GM23338 (cell line): Measurements from ENCODE around the gene PSEN2. TPM values are rescaled to one million over a fixed set of nuclear protein-coding genes. Genes with fewer than 3 reads are reported as not detected.

Experiments used
- ATAC-seq: fragments of 200-7000 bp; cut with Tn5 transposase; 3 replicates; pipeline ENCODE4 v1.9.1; 2020
- DNase-seq: peaks from one replicate; pipeline ENCODE4 v3.0.0-alpha.2; 2015; ENCODE audit warnings: low spot score
- H2AFZ ChIP-seq: fragments of 200-600 bp; sonication (generic); 2 replicates; pipeline ENCODE4 v1.8.0; 2016; ENCODE audit warnings: antibody characterized with exemption, mild to moderate bottlenecking, moderate library complexity
- H3F3A ChIP-seq: fragments of 200-600 bp; sonication (generic); replicated peaks from 2 replicates; pipeline ENCODE4 v1.8.0; 2017; ENCODE audit warnings: antibody characterized with exemption, mixed run types, low read depth
- H3K27ac ChIP-seq: fragments of 200-600 bp; sonication (generic); 2 replicates; pipeline ENCODE4 v1.6.1; 2016; ENCODE audit warnings: low read depth
- H3K27me3 ChIP-seq: fragments of 200-600 bp; sonication (generic); 2 replicates; pipeline ENCODE4 v1.8.0; 2016; ENCODE audit warnings: mild to moderate bottlenecking, mixed run types, moderate library complexity; ENCODE audit not compliant: insufficient read depth
- H3K36me3 ChIP-seq: fragments of 200-600 bp; sonication (generic); 2 replicates; pipeline ENCODE4 v1.8.0; 2016; ENCODE audit warnings: mild to moderate bottlenecking; ENCODE audit not compliant: insufficient read depth
- H3K4me1 ChIP-seq: fragments of 200-600 bp; sonication (generic); 2 replicates; pipeline ENCODE4 v1.8.0; 2016; ENCODE audit warnings: mild to moderate bottlenecking, moderate library complexity; ENCODE audit not compliant: insufficient read depth
- H3K4me2 ChIP-seq: fragments of 200-600 bp; sonication (generic); 2 replicates; pipeline ENCODE4 v1.7.1; 2017; ENCODE audit warnings: mixed run types
- H3K4me3 ChIP-seq: fragments of 200-600 bp; sonication (generic); 2 replicates; pipeline ENCODE4 v1.6.1; 2016; ENCODE audit warnings: mixed run types
- H3K79me2 ChIP-seq: fragments of 200-600 bp; sonication (generic); replicated peaks from 2 replicates; pipeline ENCODE4 v1.8.0; 2017; ENCODE audit warnings: mild to moderate bottlenecking; ENCODE audit not compliant: insufficient read depth
- H3K9me2 ChIP-seq: fragments of 200-600 bp; sonication (generic); 2 replicates; pipeline ENCODE4 v1.8.0; 2017; ENCODE audit not compliant: insufficient read depth
- H4K20me1 ChIP-seq: fragments of 200-600 bp; sonication (generic); replicated peaks from 2 replicates; pipeline ENCODE4 v1.8.0; 2017; ENCODE audit warnings: mild to moderate bottlenecking; ENCODE audit not compliant: insufficient read depth
- H3K27ac Mint-ChIP-seq: 2 replicates; pipeline ENCODE4 v1.8.0; 2020; ENCODE audit warnings: inconsistent platforms, mild to moderate bottlenecking, moderate library complexity, mixed read lengths
- H3K27me3 Mint-ChIP-seq: 3 replicates; pipeline ENCODE4 v1.8.0; 2022; ENCODE audit warnings: low read depth, mild to moderate bottlenecking, moderate library complexity, mixed read lengths, inconsistent platforms; ENCODE audit not compliant: insufficient read depth, poor library complexity
- H3K36me3 Mint-ChIP-seq: 3 replicates; pipeline ENCODE4 v1.8.0; 2021; ENCODE audit warnings: low read depth, mild to moderate bottlenecking, inconsistent platforms, moderate library complexity, mixed read lengths
- H3K4me1 Mint-ChIP-seq: 3 replicates; pipeline ENCODE4 v1.8.0; 2020; ENCODE audit warnings: mild to moderate bottlenecking, inconsistent platforms, mixed read lengths
- H3K4me3 Mint-ChIP-seq: 3 replicates; pipeline ENCODE4 v1.8.0; 2021; ENCODE audit warnings: moderate library complexity, mild to moderate bottlenecking, inconsistent platforms, mixed read lengths
- H3K9me3 Mint-ChIP-seq: 3 replicates; pipeline ENCODE4 v1.8.0; 2020; ENCODE audit warnings: moderate library complexity, mild to moderate bottlenecking, inconsistent platforms, mixed read lengths
- CREB1 ChIP-seq: fragments of 250-450 bp; sonication (Bioruptor Pico); IDR thresholded peaks from 2 replicates; pipeline ENCODE4 v1.5.0; 2020; ENCODE audit warnings: low read depth, mild to moderate bottlenecking, moderate library complexity
- EZH2 ChIP-seq: fragments of 200-600 bp; sonication (generic); IDR thresholded peaks from one replicate; pipeline ENCODE4 v1.8.0; 2017; ENCODE audit warnings: antibody characterized with exemption, mild to moderate bottlenecking, low read depth; ENCODE audit not compliant: unreplicated experiment
- EZH2phosphoT487 ChIP-seq: fragments of 200-600 bp; sonication (generic); IDR thresholded peaks from one replicate; pipeline ENCODE4 v1.8.1; 2018; ENCODE audit warnings: antibody characterized with exemption; ENCODE audit not compliant: unreplicated experiment
- JUNB ChIP-seq: IDR thresholded peaks from one replicate; pipeline ENCODE4 v1.6.1; 2016; ENCODE audit warnings: antibody characterized with exemption; ENCODE audit not compliant: unreplicated experiment
- NANOG ChIP-seq: IDR thresholded peaks from 2 replicates; pipeline ENCODE4 v1.6.1; 2016; ENCODE audit warnings: antibody characterized with exemption, borderline replicate concordance
- POLR2AphosphoS5 ChIP-seq: IDR thresholded peaks from 2 replicates; pipeline ENCODE4 v1.6.1; 2016; ENCODE audit warnings: antibody characterized with exemption, low read depth
- STAT1 ChIP-seq: IDR thresholded peaks from one replicate; pipeline ENCODE4 v1.6.1; 2016; ENCODE audit warnings: antibody characterized with exemption; ENCODE audit not compliant: unreplicated experiment
- ZNF114 ChIP-seq: fragments of 250-450 bp; sonication (Bioruptor Pico); IDR thresholded peaks from 2 replicates; pipeline ENCODE4 v1.5.0; 2020; ENCODE audit warnings: mild to moderate bottlenecking, moderate library complexity
- ZNF331 ChIP-seq: fragments of 250-450 bp; sonication (Bioruptor Pico); IDR thresholded peaks from 2 replicates; pipeline ENCODE4 v1.5.0; 2020; ENCODE audit warnings: low read depth, mild to moderate bottlenecking, moderate library complexity
- polyA plus RNA-seq: library from polyadenylated mRNA; unstranded; fragments of >200 nt; fragmentation: Nextera tagmentation; extraction: Ambion mirVana; gene quantifications from 2 replicates; pipeline ENCODE4 v1.2.1, GENCODE V29; 2016
- total RNA-seq: library from RNA; depleted of rRNA; stranded (reverse); fragments of >200 nt; shearing (Covaris generic); gene quantifications from 2 replicates; pipeline ENCODE4 v1.2.3, GENCODE V29; 2014
- TF ChIP-seq, protein P1 (sequence below), 2 experiments: fragments of 200-600 bp in 1 of 2; sonication (generic) in 1 of 2; conservative IDR thresholded peaks; 2 replicates each; pipeline versions ENCODE4 v1.5.1 to v1.6.1; 2016 to 2017; ENCODE audit warnings: antibody characterized with exemption in 2 of 2, low read depth in 2 of 2, mild to moderate bottlenecking in 2 of 2, moderate library complexity in 1 of 2
- TF ChIP-seq, protein P2 (sequence below): IDR thresholded peaks from 2 replicates; pipeline ENCODE4 v1.6.1; 2016; ENCODE audit warnings: antibody characterized with exemption
- TF ChIP-seq, protein P3 (sequence below): IDR thresholded peaks from one replicate; pipeline ENCODE4 v1.6.1; 2018; ENCODE audit warnings: antibody characterized with exemption; ENCODE audit not compliant: unreplicated experiment

PSEN2 gene
- total and polyA plus RNA-seq, 2 experiments from 2014 or later, result 10.0 to 22.1 TPM

DNA sequence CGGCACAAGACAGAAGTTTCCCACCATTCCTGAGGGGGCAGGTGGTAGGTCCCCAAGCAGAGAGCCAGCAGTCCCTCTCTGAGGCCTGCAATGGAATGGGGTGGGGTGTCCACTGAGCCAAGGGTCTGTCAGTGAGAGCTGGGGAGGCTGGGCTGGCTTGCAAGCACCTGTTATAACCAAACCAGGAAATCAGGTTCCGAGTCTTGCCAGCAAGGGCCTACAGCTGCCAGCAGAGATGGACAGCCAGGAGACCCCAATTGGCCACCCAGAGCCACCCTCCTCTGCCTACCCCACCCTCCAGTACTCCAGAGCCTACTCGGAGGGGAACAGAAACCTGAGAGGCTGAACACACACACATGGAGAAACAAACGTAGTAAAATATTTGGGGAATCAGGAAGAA is 32.2 kb downstream of the PSEN2 start:
- ATAC-seq (no peak), DNase-seq (no peak)
- H2AFZ ChIP-seq, result no peak overlapping the region
- no peaks in the 10 kb centered on the region for H3K36me3 ChIP-seq
- no peaks in the 10 kb centered on the region for H3K9me2 ChIP-seq
- no peaks in the 10 kb centered on the region for H3K79me2 ChIP-seq
- peaks cover 8% of the 10 kb centered on the region for H3K27me3 Mint-ChIP-seq
- H3K27ac ChIP-seq, result no peak overlapping the region
- TF ChIP-seq, protein P1, sequence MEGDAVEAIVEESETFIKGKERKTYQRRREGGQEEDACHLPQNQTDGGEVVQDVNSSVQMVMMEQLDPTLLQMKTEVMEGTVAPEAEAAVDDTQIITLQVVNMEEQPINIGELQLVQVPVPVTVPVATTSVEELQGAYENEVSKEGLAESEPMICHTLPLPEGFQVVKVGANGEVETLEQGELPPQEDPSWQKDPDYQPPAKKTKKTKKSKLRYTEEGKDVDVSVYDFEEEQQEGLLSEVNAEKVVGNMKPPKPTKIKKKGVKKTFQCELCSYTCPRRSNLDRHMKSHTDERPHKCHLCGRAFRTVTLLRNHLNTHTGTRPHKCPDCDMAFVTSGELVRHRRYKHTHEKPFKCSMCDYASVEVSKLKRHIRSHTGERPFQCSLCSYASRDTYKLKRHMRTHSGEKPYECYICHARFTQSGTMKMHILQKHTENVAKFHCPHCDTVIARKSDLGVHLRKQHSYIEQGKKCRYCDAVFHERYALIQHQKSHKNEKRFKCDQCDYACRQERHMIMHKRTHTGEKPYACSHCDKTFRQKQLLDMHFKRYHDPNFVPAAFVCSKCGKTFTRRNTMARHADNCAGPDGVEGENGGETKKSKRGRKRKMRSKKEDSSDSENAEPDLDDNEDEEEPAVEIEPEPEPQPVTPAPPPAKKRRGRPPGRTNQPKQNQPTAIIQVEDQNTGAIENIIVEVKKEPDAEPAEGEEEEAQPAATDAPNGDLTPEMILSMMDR (conservative IDR thresholded peaks at IDR 0.05; ENCODE audit: low read depth in 2 of 2), result no peak
- TF ChIP-seq JUNB (no peak), EZH2phosphoT487 (no peak), ZNF114 (CRISPR knock-in tag) (no peak)
- TF ChIP-seq, protein P2, sequence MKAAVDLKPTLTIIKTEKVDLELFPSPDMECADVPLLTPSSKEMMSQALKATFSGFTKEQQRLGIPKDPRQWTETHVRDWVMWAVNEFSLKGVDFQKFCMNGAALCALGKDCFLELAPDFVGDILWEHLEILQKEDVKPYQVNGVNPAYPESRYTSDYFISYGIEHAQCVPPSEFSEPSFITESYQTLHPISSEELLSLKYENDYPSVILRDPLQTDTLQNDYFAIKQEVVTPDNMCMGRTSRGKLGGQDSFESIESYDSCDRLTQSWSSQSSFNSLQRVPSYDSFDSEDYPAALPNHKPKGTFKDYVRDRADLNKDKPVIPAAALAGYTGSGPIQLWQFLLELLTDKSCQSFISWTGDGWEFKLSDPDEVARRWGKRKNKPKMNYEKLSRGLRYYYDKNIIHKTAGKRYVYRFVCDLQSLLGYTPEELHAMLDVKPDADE, result no peak
- no peak overlapping the region for H3K4me2 ChIP-seq
- H3F3A ChIP-seq, result no peaks in the 10 kb centered on the region
- H3K27me3 ChIP-seq, result no peaks in the 10 kb centered on the region
- peaks cover 9% of the 10 kb centered on the region for H3K36me3 Mint-ChIP-seq
- H3K4me3 Mint-ChIP-seq, result no peak overlapping the region
- no peak overlapping the region for H3K27ac Mint-ChIP-seq
- H4K20me1 ChIP-seq, result no peaks in the 10 kb centered on the region; the same call in 1 of the 2 replicates
- H3K4me3 ChIP-seq, result no peak overlapping the region
- no peaks in the 10 kb centered on the region for H3K9me3 Mint-ChIP-seq
- H3K4me1 Mint-ChIP-seq, result peaks cover 5% of the 10 kb centered on the region
- no peaks in the 10 kb centered on the region for H3K4me1 ChIP-seq

DNA sequence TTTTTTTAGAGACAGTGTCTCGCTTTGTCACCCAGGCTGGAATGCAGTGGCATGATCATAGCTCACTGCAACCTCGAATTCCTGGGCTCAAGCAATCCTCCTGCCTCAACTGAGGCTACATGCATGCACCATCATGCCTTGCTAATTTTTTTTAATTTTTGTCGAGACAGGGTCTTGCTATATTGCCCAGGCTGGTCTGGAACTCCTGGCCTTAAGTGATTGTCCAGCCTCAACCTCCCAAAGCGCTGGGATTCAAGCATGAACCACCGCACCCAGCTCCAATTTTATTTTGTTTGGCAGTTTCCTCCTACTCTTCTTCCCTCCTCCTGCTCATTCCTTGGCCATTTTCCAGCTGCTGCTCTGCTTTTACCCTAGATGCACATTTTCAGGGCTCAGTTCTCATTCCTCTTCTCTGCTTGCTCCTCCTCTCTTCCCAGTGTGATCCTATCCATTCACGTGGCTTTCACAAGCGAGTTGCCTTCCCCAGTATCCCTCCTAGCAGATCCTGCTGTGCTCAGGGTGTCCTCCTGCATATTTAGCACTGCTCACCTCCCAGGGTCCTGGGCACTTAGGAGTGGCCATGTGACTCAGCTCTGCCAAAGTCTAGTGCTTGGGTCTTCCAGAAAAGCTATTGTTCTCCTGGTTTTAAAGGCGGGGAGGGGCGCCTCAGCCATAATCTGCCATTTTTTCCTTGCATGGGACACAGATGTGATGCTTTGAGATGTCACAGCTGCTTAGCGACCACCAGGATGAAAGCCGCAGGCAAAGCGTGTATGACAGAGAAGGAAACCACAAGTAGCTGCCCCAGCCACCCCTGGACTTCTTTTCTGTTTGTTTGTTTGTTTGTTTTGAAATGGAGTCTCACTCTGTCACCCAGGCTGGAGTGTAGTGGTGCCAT is 33.7 kb downstream of the PSEN2 start:
- no peak for TF ChIP-seq EZH2
- TF ChIP-seq, protein P3, sequence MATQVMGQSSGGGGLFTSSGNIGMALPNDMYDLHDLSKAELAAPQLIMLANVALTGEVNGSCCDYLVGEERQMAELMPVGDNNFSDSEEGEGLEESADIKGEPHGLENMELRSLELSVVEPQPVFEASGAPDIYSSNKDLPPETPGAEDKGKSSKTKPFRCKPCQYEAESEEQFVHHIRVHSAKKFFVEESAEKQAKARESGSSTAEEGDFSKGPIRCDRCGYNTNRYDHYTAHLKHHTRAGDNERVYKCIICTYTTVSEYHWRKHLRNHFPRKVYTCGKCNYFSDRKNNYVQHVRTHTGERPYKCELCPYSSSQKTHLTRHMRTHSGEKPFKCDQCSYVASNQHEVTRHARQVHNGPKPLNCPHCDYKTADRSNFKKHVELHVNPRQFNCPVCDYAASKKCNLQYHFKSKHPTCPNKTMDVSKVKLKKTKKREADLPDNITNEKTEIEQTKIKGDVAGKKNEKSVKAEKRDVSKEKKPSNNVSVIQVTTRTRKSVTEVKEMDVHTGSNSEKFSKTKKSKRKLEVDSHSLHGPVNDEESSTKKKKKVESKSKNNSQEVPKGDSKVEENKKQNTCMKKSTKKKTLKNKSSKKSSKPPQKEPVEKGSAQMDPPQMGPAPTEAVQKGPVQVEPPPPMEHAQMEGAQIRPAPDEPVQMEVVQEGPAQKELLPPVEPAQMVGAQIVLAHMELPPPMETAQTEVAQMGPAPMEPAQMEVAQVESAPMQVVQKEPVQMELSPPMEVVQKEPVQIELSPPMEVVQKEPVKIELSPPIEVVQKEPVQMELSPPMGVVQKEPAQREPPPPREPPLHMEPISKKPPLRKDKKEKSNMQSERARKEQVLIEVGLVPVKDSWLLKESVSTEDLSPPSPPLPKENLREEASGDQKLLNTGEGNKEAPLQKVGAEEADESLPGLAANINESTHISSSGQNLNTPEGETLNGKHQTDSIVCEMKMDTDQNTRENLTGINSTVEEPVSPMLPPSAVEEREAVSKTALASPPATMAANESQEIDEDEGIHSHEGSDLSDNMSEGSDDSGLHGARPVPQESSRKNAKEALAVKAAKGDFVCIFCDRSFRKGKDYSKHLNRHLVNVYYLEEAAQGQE, result no peak
- no peak for TF ChIP-seq NANOG
- TF ChIP-seq STAT1, result no peak
- TF ChIP-seq ZNF331 (CRISPR knock-in tag), result no peak
- no peak for TF ChIP-seq EZH2phosphoT487
- no peak for TF ChIP-seq CREB1
- no peak for TF ChIP-seq POLR2AphosphoS5
- TF ChIP-seq ZNF114 (CRISPR knock-in tag), result no peak
- TF ChIP-seq, protein P1 (conservative IDR thresholded peaks at IDR 0.05; ENCODE audit: low read depth in 2 of 2), result no peak
- TF ChIP-seq, protein P2, result no peak
- Mint-ChIP-seq H3K9me3 (no peaks in the 10 kb centered on the region), H3K27me3 (peaks cover 8% of the 10 kb centered on the region), H3K36me3 (peaks cover 9% of the 10 kb centered on the region), H3K27ac (no peak overlapping the region), H3K4me3 (no peak overlapping the region), H3K4me1 (peaks cover 8% of the 10 kb centered on the region)
- Histone ChIP-seq H3K79me2 (no peaks in the 10 kb centered on the region), H3K27ac (no peak overlapping the region), H4K20me1 (no peaks in the 10 kb centered on the region; the same call in 1 of the 2 replicates), H3K9me2 (no peaks in the 10 kb centered on the region), H3K27me3 (no peaks in the 10 kb centered on the region), H3K4me1 (no peaks in the 10 kb centered on the region), H3K4me2 (no peak overlapping the region), H2AFZ (no peak overlapping the region), H3K36me3 (no peaks in the 10 kb centered on the region), H3F3A (no peaks in the 10 kb centered on the region), H3K4me3 (no peak overlapping the region)
- ATAC-seq (no peak), DNase-seq (no peak)
